AG08395 (cell line): ENCODE results near the gene CIC.
A peak's percentile ranks its signal among the peaks of the same experiment; 100 is the strongest.
"Not testable (repeated sequence)": the region's sequence is repeated elsewhere in the genome, so short reads cannot be mapped to it uniquely, and the experiment has no call there.

Experiments
- DNase-seq: peaks from one replicate; pipeline ENCODE4 v3.0.0; 2012; ENCODE audit warnings: mixed read lengths, low spot score

Gene CIC

DNA sequence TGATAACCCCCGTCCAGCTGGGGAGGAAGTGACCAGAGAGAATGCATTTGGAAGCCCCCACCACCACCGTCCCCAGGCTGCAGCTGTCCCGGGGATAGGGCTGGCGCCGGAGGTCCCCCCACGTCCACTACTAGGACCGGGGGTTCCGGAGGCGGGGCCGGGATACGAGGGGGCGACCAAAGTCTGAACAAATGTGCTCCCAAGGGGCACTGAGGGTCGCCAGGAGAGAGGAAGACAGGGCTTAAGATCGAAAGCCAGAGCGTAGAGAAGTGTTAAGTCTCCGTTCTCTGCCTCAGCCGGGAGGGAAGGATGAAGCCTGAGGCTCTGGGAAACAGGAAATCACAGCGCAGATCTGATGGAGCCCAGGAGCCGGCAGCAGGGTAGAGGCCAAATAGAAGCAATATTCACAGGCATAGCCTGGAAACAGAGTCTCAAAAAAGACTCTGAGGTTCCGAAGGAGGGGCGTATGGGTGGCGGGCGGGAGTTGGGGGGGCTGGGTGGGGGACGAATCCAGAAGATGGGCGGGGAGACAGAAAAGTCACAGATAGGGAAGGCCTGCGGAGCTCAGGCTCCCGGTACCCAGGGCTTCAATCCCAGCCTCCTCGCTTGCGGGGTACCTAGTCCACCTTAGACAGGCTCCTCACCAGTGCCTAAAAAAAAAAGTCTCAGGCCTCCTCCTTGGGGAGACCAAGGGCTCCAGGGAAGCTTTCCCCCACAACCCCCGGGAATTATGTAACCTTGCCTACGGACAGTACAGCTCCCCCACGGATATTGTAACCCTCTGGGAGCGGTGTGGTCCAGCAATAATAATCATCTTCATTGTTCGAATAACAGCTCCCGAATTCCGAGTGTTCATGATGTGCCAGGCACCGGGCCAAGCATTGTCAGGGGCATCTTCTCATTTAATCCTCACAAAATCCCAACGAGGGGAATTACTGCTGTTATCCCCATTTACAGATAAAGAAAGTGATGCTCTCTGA, 13.0 kb upstream of the CIC start:
- DNase-seq: peak; percentile 37

DNA sequence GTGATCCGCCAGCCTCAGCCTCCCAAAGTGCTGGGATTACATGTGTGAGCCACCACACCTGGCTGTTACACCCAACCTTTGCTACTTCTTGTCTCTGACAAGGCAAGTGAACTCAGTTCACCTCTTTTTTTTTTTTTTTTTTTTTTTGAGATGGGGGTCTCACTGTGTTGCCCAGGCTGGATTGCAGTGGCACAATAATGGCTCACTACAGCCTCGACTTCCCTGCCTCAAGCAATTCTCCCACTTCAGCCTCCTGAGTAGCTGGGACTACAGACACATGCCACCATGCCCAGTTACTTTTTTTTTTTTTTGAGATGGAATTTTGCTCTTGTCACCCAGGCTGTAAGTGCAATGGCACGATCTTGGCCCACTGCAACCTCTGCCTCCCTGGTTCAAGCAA, 11.2 kb upstream of the CIC start:
- not testable (repeated sequence) for DNase-seq

DNA sequence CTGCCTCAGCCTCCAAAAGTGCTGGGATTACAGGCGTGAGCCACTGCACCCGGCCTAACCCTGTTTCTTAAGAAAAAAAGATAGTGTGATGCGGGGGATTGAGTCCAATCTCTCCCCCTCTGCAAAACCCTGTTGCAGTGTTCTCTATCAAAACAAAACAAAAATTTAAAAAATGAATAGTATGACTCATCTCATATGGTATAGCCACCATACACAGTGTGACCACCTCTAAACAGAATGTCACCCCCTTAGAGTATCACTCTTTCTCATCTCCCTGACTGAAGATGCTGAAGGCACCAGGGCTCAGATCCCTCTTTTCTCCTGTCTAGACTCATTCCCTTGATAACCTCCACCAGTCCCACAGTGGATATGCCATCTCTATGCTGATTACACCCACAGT, 7.3 kb upstream of the CIC start:
- no peak for DNase-seq

DNA sequence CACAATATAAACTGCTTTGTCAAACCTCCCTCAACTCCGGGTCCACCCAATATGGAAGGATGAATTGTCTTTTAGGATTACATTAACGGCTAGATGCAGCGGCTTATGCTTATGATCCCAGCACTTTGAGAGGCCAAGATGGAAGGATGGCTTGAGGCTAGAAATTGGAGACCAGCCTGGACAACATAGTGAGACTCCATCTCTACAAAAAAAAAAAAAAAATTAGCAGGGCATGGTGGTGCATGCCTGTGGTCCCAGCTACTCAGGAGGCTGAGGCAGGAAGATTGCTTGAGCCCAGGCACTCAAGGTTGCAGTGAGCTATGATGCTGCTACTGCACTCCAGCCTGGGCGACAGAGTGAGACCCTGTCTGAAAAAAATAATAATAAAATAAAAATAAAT, 2.9 kb upstream of the CIC start:
- DNase-seq: not testable (repeated sequence)

DNA sequence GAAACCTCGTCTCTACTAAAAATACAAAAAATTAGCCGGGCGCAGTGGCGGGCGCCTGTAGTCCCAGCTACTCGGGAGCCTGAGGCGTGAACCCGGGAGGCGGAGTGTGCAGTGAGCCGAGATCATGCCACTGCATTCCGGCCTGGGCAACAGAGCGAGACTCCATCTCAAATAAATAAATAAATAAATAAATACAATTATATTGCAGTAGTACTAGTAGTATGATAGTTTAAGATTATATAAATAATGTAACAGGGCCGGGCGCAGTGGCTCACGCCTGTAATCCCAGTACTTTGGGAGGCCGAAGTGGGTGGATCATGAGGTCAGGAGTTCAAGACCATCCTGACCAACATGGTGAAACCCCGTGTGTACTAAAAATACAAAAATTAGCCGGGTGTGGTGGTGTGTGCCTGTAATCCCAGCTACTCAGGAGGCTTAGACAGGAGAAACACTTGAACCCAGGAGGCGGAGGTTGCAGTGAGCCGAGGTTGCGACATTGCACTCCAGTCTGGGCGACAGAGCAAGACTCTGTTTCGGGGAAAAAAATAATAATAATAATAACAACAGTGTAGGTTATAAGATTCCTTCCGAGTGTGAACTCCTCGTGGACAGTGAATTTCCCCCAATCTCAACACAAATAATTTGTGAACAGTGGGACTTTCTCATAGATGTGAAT, 2.0 kb upstream of the CIC start:
- not testable (repeated sequence) for DNase-seq

DNA sequence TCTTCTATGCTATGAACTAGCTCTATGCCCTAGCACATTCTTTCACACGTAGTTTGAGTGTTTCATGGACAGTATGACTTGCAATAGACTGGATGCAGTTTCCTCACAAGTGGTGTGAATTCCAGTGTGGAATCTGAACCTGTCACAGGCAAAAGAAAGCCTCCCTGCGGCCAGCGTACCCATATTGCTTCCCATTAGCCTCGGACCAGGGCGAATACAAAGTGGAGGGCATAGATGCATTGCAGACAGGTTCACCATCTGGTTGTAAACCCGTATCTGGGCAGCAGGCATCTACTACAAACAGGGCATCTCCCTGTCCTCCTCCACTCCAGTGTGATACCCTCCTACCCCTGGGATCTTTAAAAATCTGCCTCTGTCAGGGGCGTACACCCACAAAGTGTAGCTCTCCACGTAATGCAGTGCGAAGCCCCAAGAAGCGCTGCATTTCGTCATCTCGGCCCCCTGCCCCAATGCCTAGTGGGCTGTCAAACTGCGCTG, 1.4 kb upstream of the CIC start:
- DNase-seq: no peak

DNA sequence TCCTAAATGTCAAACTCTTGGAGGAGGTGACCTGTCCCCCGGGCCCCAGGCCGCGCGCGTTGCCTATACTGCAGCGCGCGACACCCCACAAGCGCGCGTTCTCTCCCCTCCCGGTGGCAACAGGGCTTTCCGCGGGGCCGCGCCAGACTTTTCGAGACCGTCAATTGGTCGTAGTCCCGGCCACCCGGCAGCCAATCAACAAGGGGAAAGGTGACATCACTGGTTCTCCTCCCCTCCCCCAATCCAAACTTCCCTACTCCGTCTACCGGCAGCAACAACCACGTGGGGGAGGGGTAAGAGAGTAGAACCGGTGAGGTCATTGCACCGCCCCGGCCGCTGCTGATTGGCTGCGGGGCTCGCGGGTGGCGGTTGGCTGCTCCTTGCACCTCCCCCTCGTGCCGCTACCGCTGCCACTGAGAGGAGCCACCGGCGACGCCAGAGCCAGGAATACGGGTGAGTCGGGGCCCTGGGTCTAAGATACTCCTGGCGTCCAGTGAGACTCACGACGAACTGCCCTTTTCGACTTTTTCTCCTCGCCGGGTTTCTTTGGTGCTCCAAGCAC, 829 bp upstream of the CIC start:
- DNase-seq: peak; percentile 96

DNA sequence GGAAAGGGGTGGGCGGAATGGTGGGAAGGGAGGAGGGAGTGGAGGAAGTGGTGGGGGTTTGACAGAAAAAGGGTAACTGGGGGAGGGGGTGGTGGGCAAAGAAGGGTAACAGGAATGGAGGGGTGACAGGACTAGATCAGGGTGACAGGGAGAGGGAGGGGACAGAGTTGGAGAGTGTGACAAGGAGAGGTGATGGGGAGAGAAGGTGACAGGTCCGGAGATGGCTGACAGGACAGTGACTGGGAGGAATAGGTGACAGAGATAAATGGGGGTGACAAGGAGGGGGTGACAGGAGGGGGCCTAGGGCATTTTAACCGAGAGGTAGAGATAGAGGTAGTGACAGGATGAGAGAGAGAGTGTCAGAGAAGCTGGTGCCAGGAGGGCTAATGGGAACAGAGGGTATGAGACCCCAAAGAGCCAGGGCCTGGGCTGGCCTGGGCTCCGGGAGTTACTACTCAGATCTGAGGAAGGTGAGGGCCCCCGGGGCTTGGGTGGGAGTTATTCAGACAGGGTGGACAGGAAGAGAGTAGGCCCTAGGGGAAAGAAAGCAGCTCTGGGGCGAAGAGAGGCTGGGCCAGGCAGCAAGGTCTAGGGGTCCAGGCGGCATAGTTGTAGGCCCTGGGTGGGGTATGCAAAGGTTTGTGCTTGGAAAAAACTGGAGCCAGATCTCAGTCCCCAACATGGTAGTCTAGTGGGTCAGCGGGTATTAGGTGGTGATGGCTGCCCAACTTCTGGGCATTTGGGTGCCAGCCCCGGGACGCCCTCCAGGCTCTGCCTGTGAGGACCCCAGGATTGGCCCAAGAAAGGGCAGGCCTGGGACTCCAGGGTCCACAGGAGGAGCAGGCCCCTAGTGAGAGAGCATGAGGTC, 660 bp downstream of the CIC start:
- DNase-seq: no peak

DNA sequence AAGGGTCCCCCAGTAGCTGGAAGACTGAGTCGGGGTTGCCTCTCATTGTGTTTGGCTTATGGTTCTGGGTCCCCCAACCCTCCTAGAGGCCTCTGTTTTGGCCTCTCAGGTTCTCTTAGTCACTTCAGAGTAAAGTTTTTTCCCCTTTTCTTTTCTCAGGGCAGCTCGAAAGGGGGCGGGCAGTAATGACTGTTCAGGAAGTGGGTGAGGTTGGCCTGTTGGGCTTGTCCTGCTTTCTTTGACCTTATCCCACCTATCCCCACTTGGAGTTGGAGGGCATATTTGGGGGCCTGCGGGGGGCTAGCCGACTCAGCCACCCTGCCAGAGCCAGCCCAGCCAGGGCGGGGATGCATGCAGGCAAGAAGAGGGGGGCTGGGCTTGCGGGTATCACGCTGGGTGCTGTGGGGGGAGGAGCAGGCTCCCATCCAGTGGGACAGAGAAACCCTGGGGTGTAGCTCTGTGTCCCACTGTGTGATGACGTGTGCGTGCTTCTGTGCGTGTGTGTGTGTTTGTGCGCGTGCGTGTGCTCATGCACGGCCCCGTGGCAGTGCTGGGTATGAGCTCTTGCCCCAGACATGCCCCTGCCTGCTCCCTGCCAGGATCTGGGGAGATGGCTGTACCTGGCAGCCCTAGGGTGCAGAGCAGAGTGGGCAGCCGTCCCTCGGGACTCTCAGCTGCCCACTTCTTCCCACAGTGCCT, 1.4 kb downstream of the CIC start:
- peak; percentile 80 for DNase-seq

DNA sequence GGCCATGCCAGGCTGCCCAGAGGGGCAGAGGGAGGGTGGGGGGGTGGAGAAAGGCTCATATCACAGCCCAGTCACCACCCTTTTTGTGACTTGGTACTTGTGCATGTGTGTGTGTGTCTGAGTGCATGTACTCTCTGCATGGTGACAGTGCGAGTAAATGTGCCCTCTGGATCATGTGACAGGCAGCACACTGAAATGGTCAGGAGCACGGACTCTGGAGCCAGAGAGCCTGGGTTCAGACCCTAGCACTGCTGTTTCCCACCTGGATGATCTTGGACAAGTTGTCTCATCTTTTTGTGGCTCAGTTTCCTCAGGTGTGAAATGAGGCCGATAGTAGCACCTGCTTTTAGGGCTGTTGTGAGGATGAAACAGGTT, 2.0 kb downstream of the CIC start:
- DNase-seq: no peak

DNA sequence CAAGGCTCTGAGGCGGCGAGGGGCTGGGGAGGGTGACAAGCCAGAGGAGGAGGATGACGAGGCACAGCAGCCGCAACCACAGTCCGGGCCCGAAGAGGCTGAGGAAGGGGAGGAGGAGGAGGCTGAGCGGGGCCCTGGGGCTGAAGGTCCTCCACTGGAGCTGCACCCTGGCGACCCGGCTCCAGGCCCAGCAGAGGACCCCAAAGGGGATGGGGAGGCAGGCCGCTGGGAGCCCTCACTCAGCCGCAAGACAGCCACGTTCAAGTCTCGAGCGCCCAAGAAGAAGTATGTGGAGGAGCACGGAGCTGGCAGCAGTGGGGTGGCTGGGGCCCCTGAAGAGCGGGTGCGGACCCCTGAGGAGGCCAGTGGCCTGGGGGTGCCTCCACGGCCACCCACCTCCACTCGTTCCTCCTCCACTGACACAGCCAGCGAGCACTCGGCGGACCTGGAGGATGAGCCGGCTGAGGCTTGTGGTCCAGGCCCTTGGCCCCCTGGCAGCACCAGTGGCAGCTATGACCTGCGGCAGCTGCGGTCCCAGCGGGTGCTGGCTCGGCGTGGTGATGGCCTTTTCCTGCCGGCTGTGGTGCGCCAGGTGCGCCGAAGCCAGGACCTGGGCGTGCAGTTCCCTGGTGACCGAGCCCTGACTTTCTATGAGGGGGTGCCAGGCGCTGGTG, 2.9 kb downstream of the CIC start:
- no peak for DNase-seq

DNA sequence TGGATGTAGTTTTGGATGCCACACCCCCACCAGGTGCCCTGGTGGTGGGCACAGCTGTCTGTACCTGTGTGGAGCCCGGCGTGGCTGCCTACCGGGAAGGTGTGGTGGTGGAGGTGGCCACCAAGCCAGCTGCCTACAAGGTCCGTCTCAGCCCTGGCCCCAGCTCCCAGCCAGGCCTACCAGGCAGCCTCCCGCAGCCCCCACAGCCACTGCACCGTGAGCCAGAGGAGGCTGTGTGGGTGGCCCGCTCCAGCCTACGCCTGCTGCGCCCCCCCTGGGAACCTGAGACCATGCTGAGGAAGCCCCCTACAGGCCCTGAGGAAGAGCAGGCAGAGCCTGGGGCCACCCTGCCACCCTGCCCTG, 3.5 kb downstream of the CIC start:
- DNase-seq: no peak

DNA sequence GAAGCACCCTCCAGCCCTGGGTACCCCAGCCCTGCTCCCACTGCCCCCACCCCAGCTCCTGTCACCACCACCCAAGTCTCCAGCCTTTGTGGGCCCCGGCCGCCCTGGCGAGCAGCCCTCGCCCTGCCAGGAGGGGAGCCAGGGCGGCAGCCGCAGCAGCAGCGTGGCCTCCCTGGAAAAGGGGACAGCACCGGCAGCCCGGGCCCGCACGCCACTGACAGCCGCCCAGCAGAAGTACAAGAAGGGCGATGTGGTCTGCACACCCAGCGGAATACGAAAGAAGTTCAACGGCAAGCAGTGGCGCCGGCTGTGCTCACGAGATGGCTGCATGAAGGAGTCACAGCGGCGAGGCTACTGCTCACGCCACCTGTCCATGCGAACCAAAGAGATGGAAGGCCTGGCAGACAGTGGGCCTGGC, 3.9 kb downstream of the CIC start:
- no peak for DNase-seq

DNA sequence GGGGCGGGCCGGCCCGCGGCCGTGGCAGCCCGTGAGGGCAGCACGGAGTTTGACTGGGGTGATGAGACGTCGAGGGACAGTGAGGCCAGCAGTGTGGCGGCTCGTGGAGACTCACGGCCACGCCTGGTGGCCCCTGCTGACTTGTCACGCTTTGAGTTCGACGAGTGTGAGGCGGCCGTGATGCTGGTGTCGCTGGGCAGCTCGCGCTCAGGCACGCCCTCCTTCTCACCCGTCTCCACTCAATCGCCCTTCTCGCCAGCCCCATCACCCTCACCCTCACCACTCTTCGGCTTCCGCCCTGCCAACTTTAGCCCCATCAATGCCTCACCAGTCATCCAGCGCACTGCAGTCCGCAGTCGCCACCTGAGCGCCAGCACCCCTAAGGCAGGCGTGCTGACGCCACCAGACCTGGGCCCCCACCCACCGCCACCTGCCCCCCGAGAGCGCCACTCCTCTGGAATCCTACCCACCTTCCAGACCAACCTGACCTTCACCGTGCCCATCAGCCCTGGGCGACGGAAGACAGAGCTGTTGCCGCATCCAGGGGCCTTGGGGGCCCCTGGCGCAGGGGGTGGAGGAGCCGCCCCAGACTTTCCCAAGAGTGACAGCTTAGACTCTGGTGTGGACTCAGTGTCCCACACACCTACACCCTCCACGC, 4.5 kb downstream of the CIC start:
- no peak for DNase-seq

DNA sequence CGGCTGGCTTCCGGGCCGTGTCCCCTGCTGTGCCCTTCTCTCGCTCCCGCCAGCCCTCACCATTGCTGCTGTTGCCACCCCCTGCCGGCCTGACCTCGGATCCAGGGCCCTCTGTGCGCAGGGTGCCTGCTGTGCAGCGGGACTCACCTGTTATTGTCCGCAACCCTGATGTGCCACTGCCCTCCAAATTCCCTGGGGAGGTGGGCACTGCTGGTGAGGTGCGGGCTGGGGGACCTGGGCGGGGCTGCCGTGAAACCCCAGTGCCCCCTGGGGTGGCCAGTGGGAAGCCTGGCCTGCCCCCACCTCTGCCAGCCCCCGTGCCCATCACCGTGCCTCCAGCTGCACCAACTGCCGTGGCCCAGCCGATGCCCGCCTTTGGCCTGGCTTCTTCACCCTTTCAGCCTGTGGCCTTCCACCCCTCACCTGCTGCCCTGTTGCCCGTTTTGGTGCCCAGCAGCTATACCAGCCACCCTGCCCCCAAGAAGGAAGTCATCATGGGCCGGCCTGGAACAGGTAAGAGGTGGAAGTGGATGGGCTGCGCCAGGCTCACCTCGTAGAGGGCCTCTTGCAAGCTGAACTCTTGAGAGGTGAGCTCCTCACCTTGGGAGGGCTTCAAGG, 5.1 kb downstream of the CIC start:
- DNase-seq: no peak

DNA sequence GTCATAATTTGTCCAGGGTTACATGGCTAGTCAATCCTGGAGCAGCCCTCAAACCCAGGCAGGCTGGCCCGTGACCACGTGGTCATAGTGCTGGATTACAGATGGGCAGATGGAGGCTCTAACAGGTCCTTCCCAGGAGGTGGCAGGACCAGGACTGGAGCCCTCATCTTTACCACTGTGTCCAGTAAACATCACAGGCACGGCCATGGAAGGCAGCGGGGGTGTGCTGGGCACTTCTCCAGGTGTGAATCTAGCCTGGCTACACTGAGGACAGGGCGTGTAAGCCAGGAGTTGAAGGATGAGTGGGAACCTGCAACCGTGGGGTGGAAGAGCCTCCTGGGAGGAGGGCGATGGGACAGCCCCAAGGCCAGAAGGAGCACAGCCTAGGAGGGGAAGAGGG, 6.1 kb downstream of the CIC start:
- DNase-seq: no peak

DNA sequence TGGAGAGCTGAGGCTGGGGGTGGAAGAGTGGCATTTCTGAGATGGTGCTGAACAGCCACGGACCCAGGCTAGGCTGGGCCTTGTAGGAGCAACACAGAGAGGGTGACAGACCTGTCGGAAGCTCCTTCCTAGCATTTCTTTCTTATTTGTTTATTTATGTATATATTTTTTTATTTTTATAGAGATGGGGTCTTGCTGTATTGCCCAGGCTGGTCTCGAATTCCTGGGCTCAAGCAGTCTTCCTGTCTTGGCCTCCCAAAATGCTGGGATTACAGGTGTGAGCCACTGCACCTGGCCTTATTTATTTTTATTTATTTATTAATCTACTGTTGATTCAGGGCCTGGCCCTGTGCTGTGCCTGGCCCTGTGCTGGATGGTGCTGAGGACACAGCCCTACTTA, 6.5 kb downstream of the CIC start:
- DNase-seq: no peak

DNA sequence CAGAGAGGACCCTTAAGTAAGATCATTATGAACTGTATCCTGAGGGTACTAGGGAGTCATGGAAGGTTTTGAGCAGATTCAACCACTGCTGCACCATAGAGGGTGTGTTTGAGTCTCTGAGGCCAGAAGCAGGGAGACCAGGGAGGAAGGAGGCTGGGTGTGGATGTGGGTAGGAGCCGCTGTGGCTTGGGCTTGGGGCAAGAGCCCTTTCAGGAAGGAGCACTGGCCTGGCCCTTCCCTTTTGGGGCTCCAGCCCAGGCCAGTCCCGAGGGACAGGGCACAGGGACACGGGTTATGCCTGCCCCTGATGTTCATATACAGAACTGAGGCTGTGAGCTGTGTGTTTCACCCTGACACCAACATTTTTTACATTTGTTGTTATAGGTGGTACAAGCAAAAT, 7.2 kb downstream of the CIC start:
- no peak for DNase-seq

DNA sequence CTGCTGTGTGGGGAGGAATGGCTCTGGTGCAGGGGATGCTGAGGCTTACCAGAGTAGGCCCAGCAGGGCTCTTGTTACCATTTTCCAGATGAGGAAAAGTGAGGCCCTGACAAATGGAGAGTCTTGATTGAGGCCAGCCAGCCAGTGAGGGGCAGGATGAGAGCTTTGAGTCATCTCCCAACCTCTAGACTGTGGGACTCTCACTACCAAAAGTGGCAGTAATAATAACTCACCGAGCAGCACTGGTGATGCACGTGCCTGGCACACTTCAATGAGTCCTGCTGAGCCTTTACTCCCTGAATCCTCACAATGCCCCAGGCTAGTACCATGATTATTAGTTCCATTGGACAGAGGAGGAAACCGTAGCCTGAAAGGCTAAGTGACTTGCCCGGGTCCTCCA, 7.8 kb downstream of the CIC start:
- no peak for DNase-seq
